OCI-LY3 (cell line): ENCODE results near the gene ROPN1L.

ENCODE experiments used
- CTCF ChIP-seq: fragments of 200-600, 300-600 bp; sonication (generic); IDR thresholded peaks from 2 replicates; pipeline ENCODE4 v1.5.1; 2014; ENCODE audit warnings: antibody characterized with exemption, low read length, low read depth
- EZH2phosphoT487 ChIP-seq: fragments of 200-600 bp; shearing (Covaris generic); IDR thresholded peaks from 2 replicates; pipeline ENCODE4 v1.6.1; 2018; ENCODE audit warnings: antibody characterized with exemption, mixed run types, low read depth

GRCh38 chr5:10455277-10455670 lies 13.6 kb downstream of the ROPN1L start:
- TF ChIP-seq CTCF: no peak
- TF ChIP-seq EZH2phosphoT487: no peak
